Colonic mucosa (tissue), 4 donors: ENCODE results near the gene PPIL1. TPM values are rescaled to one million over a fixed set of nuclear protein-coding genes. Genes with fewer than 3 reads are reported as not detected.

Experiments used
- DNase-seq: peaks from one replicate; pipeline ENCODE4 v3.0.0-alpha.2; 2020
- H3K27ac ChIP-seq: fragments of 200-600 bp; one replicate; pipeline ENCODE4 v1.8.0; 2021
- H3K27me3 ChIP-seq: fragments of 200-600 bp; one replicate; pipeline ENCODE4 v1.8.0; 2021
- H3K36me3 ChIP-seq: fragments of 200-600 bp; one replicate; pipeline ENCODE4 v1.8.0; 2021
- H3K4me1 ChIP-seq: fragments of 200-600 bp; one replicate; pipeline ENCODE4 v1.8.0; 2021; ENCODE audit warnings: mild to moderate bottlenecking
- H3K4me3 ChIP-seq: fragments of 200-600 bp; one replicate; pipeline ENCODE4 v1.8.0; 2021
- H3K9ac ChIP-seq, 2 donors: one replicate each; pipeline ENCODE4 v1.7.0; 2013; ENCODE audit warnings: control low read depth in 2 of 2, low read depth in 2 of 2, low read length in 2 of 2
- H3K9me3 ChIP-seq: fragments of 200-600 bp; one replicate; pipeline ENCODE4 v1.8.0; 2021
- intact Hi-C: fragments of 100-400 bp; cut with DNase I; formaldehyde crosslinking; loops from one replicate; pipeline ENCODE4 v1.14.1; 2022
- total RNA-seq, 2 donors: library from RNA; stranded (reverse); fragmentation: NEBNext Ultra II Directional in 1 of 2; extraction: Animal tissue kit (Norgen Biotek cat#: 25700) in 1 of 2; gene quantifications; one replicate each; pipeline ENCODE4 v1.2.1, GENCODE V29; 2021
- TF ChIP-seq, protein P1 (sequence below): fragments of 200-600 bp; IDR thresholded peaks from one replicate; pipeline ENCODE4 v1.8.0; 2022; ENCODE audit warnings: antibody characterized with exemption, mild to moderate bottlenecking
- donor health status: healthy.
- donor health status: DM: no; HTN: no; CAD: no.
- donor health status: DM: no; HTN: no; CAD: no.

The PPIL1 gene
- total RNA-seq, 2 donors from 2014 or later = 9.9 to 23.6 TPM

DNA sequence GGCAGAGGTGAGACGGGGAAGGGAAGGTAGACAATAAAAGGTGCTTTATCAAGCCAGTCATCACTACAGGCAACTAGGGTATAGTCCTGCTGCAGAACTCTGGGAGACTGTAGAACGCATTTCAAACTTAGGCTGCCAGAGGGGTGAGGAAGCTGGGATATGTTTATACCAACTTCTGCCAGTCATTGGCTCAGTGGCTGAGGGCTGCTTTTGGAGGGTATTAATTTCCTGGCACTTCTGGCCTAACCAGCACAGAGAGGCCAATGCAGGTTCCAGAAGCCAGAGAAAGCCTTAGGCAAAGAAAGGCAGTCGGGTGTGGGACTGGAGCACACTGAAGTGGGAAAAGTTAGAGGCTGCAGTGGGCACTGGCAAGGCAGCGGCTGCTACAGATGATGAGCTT is 31.4 kb downstream of the PPIL1 start:
- H3K36me3 ChIP-seq = no peaks in the 10 kb centered on the region
- DNase-seq = no peak
- no peaks in the 10 kb centered on the region for H3K4me1 ChIP-seq
- H3K27me3 ChIP-seq = peaks cover 15% of the 10 kb centered on the region
- no peak overlapping the region for H3K9ac ChIP-seq
- H3K9me3 ChIP-seq = no peaks in the 10 kb centered on the region
- no peak overlapping the region for H3K27ac ChIP-seq
- H3K4me3 ChIP-seq = no peak overlapping the region
- TF ChIP-seq, protein P1, sequence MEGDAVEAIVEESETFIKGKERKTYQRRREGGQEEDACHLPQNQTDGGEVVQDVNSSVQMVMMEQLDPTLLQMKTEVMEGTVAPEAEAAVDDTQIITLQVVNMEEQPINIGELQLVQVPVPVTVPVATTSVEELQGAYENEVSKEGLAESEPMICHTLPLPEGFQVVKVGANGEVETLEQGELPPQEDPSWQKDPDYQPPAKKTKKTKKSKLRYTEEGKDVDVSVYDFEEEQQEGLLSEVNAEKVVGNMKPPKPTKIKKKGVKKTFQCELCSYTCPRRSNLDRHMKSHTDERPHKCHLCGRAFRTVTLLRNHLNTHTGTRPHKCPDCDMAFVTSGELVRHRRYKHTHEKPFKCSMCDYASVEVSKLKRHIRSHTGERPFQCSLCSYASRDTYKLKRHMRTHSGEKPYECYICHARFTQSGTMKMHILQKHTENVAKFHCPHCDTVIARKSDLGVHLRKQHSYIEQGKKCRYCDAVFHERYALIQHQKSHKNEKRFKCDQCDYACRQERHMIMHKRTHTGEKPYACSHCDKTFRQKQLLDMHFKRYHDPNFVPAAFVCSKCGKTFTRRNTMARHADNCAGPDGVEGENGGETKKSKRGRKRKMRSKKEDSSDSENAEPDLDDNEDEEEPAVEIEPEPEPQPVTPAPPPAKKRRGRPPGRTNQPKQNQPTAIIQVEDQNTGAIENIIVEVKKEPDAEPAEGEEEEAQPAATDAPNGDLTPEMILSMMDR = no peak
- intact Hi-C loops = no loop called here

GRCh38 chr6:36841756-36842155 is 32.8 kb downstream of the PPIL1 start:
- Histone ChIP-seq H3K9me3 (no peaks in the 10 kb centered on the region), H3K27ac (no peak overlapping the region), H3K4me1 (no peaks in the 10 kb centered on the region), H3K27me3 (peaks cover 15% of the 10 kb centered on the region), H3K36me3 (no peaks in the 10 kb centered on the region), H3K4me3 (no peak overlapping the region), H3K9ac (no peak overlapping the region)
- TF ChIP-seq, protein P1 = no peak
- intact Hi-C loops = no loop called here
- no peak for DNase-seq

GRCh38 chr6:36840432-36841403 is 33.9 kb downstream of the PPIL1 start:
- peaks cover 15% of the 10 kb centered on the region for H3K27me3 ChIP-seq
- H3K27ac ChIP-seq = no peak overlapping the region
- no peaks in the 10 kb centered on the region for H3K9me3 ChIP-seq
- H3K9ac ChIP-seq = no peak overlapping the region
- no peak for DNase-seq
- peak overlapping the region; percentile 42 for H3K4me3 ChIP-seq
- intact Hi-C loops = no loop called here
- H3K36me3 ChIP-seq = no peaks in the 10 kb centered on the region
- no peaks in the 10 kb centered on the region for H3K4me1 ChIP-seq
- TF ChIP-seq, protein P1 = no peak

DNA sequence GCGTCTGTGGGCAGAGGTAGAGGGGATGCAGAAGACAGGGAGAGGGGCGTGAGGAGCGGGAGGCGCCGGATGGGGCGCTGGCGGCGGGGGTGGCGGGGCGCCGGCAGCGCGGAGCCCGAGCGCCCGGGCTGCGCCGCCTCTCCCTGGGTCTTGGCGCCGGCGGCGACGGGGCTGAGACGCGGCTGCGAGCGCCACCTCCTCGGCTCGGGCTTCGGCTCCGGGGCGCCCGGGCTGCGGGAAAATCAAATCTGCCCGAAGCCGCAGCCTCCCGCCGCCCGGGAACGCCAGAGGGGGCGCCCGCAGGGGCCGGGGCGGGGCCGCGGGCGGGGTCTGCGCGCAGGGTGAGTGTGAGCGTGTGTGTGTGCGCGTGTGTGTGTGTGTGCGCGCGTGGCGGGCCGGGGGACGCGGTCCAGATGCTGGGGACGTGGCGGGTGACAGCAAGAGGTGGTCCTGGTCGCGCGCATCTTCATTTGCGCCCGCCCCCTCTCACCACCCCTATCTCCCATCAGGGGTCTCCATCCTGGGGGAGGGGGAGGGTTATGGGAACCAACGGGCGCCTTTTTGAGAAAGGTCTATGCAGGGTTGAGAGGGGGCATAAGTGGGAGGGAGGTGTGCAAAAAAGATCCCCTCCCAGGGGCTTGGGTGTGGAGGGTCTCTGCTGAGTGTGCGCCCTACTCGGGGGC is 34.7 kb downstream of the PPIL1 start:
- peak overlapping the region; percentile 42 for H3K4me3 ChIP-seq
- intact Hi-C loops = no loop called here
- no peak overlapping the region for H3K9ac ChIP-seq
- H3K27ac ChIP-seq = no peak overlapping the region
- no peaks in the 10 kb centered on the region for H3K9me3 ChIP-seq
- H3K36me3 ChIP-seq = no peaks in the 10 kb centered on the region
- DNase-seq = no peak
- H3K27me3 ChIP-seq = peaks cover 15% of the 10 kb centered on the region
- no peaks in the 10 kb centered on the region for H3K4me1 ChIP-seq
- TF ChIP-seq, protein P1 = no peak

- H3K36me3 ChIP-seq = no peaks in the 10 kb centered on the region
- intact Hi-C loops = no loop called here
- no peaks in the 10 kb centered on the region for H3K9me3 ChIP-seq
- peaks cover 15% of the 10 kb centered on the region for H3K27me3 ChIP-seq
- no peak within 1 kb of the TSS for H3K27ac ChIP-seq
- no peaks in the 10 kb centered on the region for H3K4me1 ChIP-seq
- TF ChIP-seq, protein P1 = no peak
- no peak for DNase-seq
- no peak within 1 kb of the TSS for H3K9ac ChIP-seq
- peak within 1 kb of the TSS; percentile 42 for H3K4me3 ChIP-seq
Measured at GRCh38 chr6:36838896-36839748, 35.5 kb downstream of the PPIL1 start, which contains the start of gene CPNE5. CPNE5 (minus strand) TSS chr6:36839444; CDS start chr6:36839377, 67 bp downstream.
